ENCODE results near the gene TMEM132E. TPM values are rescaled to one million over a fixed set of nuclear protein-coding genes. Genes with fewer than 3 reads are reported as not detected.

The TMEM132E gene
- total RNA-seq, 2 donors from 2014 or later, result not detected

DNA sequence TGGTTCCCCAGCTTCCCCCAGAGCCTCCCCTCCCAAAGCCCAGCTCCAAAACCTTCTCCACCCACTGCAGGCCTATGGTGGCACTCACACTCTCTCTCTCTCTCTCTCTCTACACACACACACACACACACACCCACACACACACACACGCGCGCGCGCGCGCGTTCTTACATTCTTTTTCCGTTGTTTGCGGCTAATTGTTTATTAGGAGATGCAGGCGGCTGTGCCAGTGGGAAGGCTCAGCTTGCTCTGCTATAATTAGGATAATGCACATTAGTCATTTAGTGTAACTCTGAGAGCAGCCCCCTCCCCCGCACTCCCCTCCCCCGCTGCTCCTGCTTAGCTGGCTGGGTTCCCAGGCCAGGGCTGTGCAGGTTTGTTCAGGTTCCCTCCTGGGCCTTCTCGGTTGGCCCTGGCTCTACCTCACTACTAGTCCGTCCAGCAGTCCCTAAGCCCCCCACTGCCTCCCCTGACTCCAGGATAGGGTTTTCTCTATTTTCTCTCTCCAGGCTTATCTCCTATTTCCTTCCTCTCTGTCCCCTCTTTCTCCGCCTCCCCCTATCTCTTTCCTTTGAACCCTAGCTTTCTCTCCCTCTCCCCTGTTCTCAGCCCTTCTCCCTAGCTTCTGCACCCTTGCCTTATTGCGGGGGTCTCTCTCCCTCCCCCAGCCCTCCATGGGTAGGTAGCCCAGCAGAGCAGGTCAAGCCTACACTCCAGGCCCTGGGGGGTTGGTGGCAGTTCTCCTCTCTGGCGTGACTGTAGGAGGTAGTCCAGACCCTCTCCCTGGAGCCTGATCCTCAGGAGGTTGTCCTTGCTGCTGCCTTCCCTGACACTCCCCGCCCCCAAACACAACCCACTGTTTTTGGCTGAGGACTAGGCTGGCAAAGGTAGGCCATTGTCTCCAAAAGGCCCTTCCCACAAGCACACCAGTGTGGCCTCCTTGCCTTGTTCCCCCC lies 34.0 kb downstream of the TMEM132E start:
- no peaks in the 10 kb centered on the region for H3K27me3 ChIP-seq
- no peaks in the 10 kb centered on the region for H3K9me3 ChIP-seq
- DNase-seq, result peak in 3 of 4 donors; percentile 14 to 36 (median 26)
- no peak for ATAC-seq
- H3K27ac ChIP-seq, result no peak overlapping the region
- H3K4me3 ChIP-seq, result no peak overlapping the region
- TF ChIP-seq CTCF (IDR thresholded peaks at IDR 0.05), result no peak
- TF ChIP-seq POLR2A (IDR thresholded peaks at IDR 0.05), result no peak
- intact Hi-C loops (cut with DNase I), result no loop called here
- H3K4me1 ChIP-seq, result no peaks in the 10 kb centered on the region
- WGBS, 2 donors, result 22 to 42% methylated on average over 19 of the region's 19 CpGs
- no peaks in the 10 kb centered on the region for H3K36me3 ChIP-seq (replicated peaks in 1 of 2; ENCODE audit: insufficient read depth in 1 of 2, low read depth in 2 of 2)

GRCh38 chr17:34614698-34615097 lies 35.3 kb downstream of the TMEM132E start:
- WGBS, 2 donors, result 54 to 64% methylated on average over 1 of the region's 1 CpG
- intact Hi-C loops (cut with DNase I), result no loop called here
- no peaks in the 10 kb centered on the region for H3K4me1 ChIP-seq
- H3K27ac ChIP-seq, result no peak overlapping the region
- no peak for TF ChIP-seq CTCF (IDR thresholded peaks at IDR 0.05)
- TF ChIP-seq POLR2A (IDR thresholded peaks at IDR 0.05), result no peak
- no peak for DNase-seq
- no peaks in the 10 kb centered on the region for H3K36me3 ChIP-seq (replicated peaks in 1 of 2; ENCODE audit: insufficient read depth in 1 of 2, low read depth in 2 of 2)
- H3K4me3 ChIP-seq, result no peak overlapping the region
- H3K9me3 ChIP-seq, result no peaks in the 10 kb centered on the region
- H3K27me3 ChIP-seq, result no peaks in the 10 kb centered on the region
- no peak for ATAC-seq

DNA sequence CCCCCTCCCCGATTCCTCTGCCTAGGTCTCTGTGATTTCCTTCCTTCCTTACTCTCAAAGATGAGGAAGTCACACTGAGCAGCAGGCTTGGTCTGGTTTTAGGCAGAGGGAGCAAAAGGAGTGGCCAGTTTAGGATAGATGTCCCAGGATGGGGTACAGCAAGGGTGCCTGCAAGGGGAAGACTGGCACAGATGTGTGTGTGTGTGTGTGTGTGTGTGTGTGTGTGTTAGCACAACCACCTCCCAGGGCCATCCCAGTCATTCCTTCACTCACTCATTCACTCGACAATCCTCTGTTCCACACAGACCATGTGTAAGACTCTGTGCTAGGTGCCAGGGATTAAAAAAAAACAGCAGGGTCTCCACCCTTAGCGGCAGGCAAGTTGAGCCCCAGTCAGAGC lies 35.9 kb downstream of the TMEM132E start:
- 45 to 56% methylated on average over 3 of the region's 3 CpGs for WGBS, 2 donors
- no peaks in the 10 kb centered on the region for H3K27me3 ChIP-seq
- intact Hi-C loops (cut with DNase I), result no loop called here

GRCh38 chr17:34616148-34616547 lies 36.8 kb downstream of the TMEM132E start:
- Histone ChIP-seq H3K36me3 (replicated peaks in 1 of 2; ENCODE audit: insufficient read depth in 1 of 2, low read depth in 2 of 2) (no peaks in the 10 kb centered on the region), H3K27me3 (no peaks in the 10 kb centered on the region), H3K4me3 (no peak overlapping the region), H3K27ac (no peak overlapping the region), H3K9me3 (no peaks in the 10 kb centered on the region), H3K4me1 (no peaks in the 10 kb centered on the region)
- TF ChIP-seq POLR2A (IDR thresholded peaks at IDR 0.05) (no peak), CTCF (IDR thresholded peaks at IDR 0.05) (no peak)
- ATAC-seq, result no peak
- WGBS, 2 donors, result 17 to 36% methylated on average over 2 to 3 of the region's 3 CpGs
- intact Hi-C loops (cut with DNase I), result no loop called here
- DNase-seq, result no peak

More for the DNA sequence above, 35.9 kb downstream of the TMEM132E start:
- no peak for DNase-seq
- no peak for ATAC-seq
- no peak overlapping the region for H3K4me3 ChIP-seq
- H3K36me3 ChIP-seq (replicated peaks in 1 of 2; ENCODE audit: insufficient read depth in 1 of 2, low read depth in 2 of 2), result no peaks in the 10 kb centered on the region
- H3K9me3 ChIP-seq, result no peaks in the 10 kb centered on the region
- no peaks in the 10 kb centered on the region for H3K4me1 ChIP-seq
- H3K27ac ChIP-seq, result no peak overlapping the region
- TF ChIP-seq CTCF (IDR thresholded peaks at IDR 0.05) (no peak), POLR2A (IDR thresholded peaks at IDR 0.05) (no peak)
